ENCODE measurements around the gene KLHL42. TPM values are rescaled to one million over a fixed set of nuclear protein-coding genes. Genes with fewer than 3 reads are reported as not detected.

Gene KLHL42, protein sequence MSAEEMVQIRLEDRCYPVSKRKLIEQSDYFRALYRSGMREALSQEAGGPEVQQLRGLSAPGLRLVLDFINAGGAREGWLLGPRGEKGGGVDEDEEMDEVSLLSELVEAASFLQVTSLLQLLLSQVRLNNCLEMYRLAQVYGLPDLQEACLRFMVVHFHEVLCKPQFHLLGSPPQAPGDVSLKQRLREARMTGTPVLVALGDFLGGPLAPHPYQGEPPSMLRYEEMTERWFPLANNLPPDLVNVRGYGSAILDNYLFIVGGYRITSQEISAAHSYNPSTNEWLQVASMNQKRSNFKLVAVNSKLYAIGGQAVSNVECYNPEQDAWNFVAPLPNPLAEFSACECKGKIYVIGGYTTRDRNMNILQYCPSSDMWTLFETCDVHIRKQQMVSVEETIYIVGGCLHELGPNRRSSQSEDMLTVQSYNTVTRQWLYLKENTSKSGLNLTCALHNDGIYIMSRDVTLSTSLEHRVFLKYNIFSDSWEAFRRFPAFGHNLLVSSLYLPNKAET
- total RNA-seq (2014; rRNA removed; shearing (Covaris generic)) (19.5 and 24.2 TPM in 2 replicates), total RNA-seq (2022) (20.9 and 25.2 TPM in 2 replicates), Bru-seq, nascent RNA (percentile 77 among the genes with signal in this experiment), BruChase-seq, experiment 1, labeled RNA remaining after a 6-hour chase (percentile 74 among the genes with signal in this experiment), BruChase-seq, experiment 2, labeled RNA remaining after a 2-hour chase (percentile 91 among the genes with signal in this experiment)
- long read RNA-seq, full-length matches to known transcripts: 17 of 29 reads
- long read RNA-seq, partial matches to known transcripts: 2 of 29 reads
- long read RNA-seq, other reads (novel, unspliced or antisense): 10 of 29 reads

DNA sequence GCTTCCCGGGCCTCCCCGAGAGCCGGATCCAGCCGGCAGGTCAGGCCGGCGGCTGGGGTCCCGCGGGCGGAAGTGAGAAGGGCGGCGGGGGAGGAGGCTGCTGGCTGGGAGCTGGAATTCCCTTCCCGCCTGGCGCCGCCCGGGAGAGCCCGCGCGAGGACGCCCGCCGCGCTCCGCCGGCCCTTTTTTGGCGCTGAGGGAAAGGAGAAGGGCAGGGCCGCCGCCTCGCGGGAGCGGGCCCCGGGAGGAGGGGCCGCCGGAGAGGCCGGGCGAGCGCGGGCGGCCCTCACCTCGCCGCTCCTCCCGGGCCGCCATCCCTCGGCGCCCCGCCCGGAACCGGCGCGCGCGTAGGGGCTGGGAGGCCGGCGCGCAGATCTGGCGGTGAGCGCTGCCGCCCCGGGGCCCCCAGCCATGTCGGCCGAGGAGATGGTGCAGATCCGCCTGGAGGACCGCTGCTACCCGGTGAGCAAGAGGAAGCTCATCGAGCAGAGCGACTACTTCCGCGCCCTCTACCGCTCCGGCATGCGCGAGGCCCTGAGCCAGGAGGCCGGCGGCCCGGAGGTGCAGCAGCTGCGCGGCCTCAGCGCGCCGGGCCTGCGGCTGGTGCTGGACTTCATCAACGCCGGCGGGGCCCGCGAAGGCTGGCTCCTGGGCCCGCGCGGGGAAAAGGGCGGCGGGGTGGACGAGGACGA is at the start of gene KLHL42, which contains the start of gene MANSC4:
TSS of gene KLHL42 (plus strand) at position 314 of the 692 bp plus-strand sequence. CDS start at position 412, 98 bp downstream.
TSS of gene MANSC4 (minus strand) at position 317 of the 692 bp plus-strand sequence. CDS start 8,960 bp downstream, outside the sequence.
- ChIA-PET CTCF (ENCODE audit: unreplicated experiment) (interaction anchor here (0.6 kb wide), 2 partner anchors 14 to 1270 kb away, joined by 3 read pairs; no protein-coding TSS in a partner anchor), POLR2A (interaction anchor here (0.6 to 2.1 kb wide), 9 partner anchors 9 to 82 kb away, joined by 3 to 9 read pairs (median 3); no protein-coding TSS in a partner anchor)
- Histone ChIP-seq H3K4me1 (ENCODE audit: insufficient read depth, low read length, poor library complexity, severe bottlenecking) (peaks cover 24% of the 10 kb centered on the region), H4K20me1 (ENCODE audit: insufficient read depth, low read length) (no peaks in the 10 kb centered on the region), H2AFZ (ENCODE audit: low read length) (peak within 1 kb of the TSS; percentile 96), H3K27ac (ENCODE audit: low read depth, low read length, poor library complexity, severe bottlenecking) (peak within 1 kb of the TSS; percentile 58), H3K9me2 (ENCODE audit: insufficient read depth, low read length) (no peaks in the 10 kb centered on the region), H3K36me3 (ENCODE audit: insufficient read depth, low read length) (peaks cover 10% of the 10 kb centered on the region; the same call in 1 of the 2 replicates), H3K9me3 (ENCODE audit: low read length) (no peaks in the 10 kb centered on the region), H3K4me3 (ENCODE audit: low read depth, low read length, poor library complexity, severe bottlenecking) (peak within 1 kb of the TSS; percentile 77), H3K4me2 (ENCODE audit: low read length) (peak within 1 kb of the TSS; percentile 83), H3K79me2 (ENCODE audit: insufficient read depth, low read depth, low read length) (peaks cover 25% of the 10 kb centered on the region; the same call in 1 of the 2 replicates)
- TF ChIP-seq, protein P1, sequence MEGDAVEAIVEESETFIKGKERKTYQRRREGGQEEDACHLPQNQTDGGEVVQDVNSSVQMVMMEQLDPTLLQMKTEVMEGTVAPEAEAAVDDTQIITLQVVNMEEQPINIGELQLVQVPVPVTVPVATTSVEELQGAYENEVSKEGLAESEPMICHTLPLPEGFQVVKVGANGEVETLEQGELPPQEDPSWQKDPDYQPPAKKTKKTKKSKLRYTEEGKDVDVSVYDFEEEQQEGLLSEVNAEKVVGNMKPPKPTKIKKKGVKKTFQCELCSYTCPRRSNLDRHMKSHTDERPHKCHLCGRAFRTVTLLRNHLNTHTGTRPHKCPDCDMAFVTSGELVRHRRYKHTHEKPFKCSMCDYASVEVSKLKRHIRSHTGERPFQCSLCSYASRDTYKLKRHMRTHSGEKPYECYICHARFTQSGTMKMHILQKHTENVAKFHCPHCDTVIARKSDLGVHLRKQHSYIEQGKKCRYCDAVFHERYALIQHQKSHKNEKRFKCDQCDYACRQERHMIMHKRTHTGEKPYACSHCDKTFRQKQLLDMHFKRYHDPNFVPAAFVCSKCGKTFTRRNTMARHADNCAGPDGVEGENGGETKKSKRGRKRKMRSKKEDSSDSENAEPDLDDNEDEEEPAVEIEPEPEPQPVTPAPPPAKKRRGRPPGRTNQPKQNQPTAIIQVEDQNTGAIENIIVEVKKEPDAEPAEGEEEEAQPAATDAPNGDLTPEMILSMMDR (conservative IDR thresholded peaks at IDR 0.05; ENCODE audit: low read length): no peak
- no peak for TF ChIP-seq EZH2phosphoT487 (IDR thresholded peaks at IDR 0.05; ENCODE audit: borderline replicate concordance, low read depth, low read length)
- intact Hi-C loops (cut with micrococcal nuclease; ENCODE audit: unreplicated experiment): loop anchor here (2.0 kb wide), 1 partner anchor 69 kb away; the partner anchor contains the start of gene MRPS35
- DNase-seq (ENCODE audit: low spot score): peak; percentile 85
- BruUV-seq (replicated peaks): no TSS peak

DNA sequence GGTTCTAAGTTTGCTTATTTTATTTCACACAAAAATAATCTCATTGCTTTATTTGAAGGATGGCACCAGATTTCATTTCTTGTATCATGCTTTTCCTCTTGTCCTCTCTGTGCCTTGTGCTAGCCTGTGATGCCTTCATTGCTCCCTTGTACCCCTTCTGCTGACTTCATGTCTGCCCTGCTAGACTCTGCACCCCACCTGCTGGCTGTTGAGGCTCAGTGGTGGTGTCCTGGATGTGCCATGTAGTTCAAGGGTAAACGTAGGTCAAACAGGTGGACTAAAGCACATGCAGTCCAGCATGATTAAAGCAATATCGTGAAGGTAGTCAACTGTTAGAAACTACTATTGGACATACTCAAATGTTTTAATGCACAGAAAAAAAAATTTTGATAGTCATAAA is 47.8 kb upstream of the KLHL42 start:
- intact Hi-C loops (cut with micrococcal nuclease; ENCODE audit: unreplicated experiment): loop anchor here (2.0 kb wide), 1 partner anchor 209 kb away; no protein-coding TSS in a partner anchor
- no peak overlapping the region for H3K27ac ChIP-seq (ENCODE audit: low read depth, low read length, poor library complexity, severe bottlenecking)

More for the DNA sequence above, 47.8 kb upstream of the KLHL42 start:
- ChIA-PET POLR2A (interaction anchor here (0.6 to 1.0 kb wide), 4 partner anchors 11 to 95 kb away, joined by 3 read pairs; no protein-coding TSS in a partner anchor), CTCF (ENCODE audit: unreplicated experiment) (no interaction called here)
- H3K9me3 ChIP-seq (ENCODE audit: low read length): no peaks in the 10 kb centered on the region
- no peak overlapping the region for H3K4me2 ChIP-seq (ENCODE audit: low read length)
- H3K4me3 ChIP-seq (ENCODE audit: low read depth, low read length, poor library complexity, severe bottlenecking): no peak overlapping the region
- 0 out of 2 replicates have a peak, but pooled peaks cover 4% of the 10 kb centered on the region for H4K20me1 ChIP-seq (ENCODE audit: insufficient read depth, low read length)
- H2AFZ ChIP-seq (ENCODE audit: low read length): no peak overlapping the region
- no TSS peak for BruUV-seq (replicated peaks)
- peak; percentile 20 for DNase-seq (ENCODE audit: low spot score)
- peaks cover 80% of the 10 kb centered on the region for H3K36me3 ChIP-seq (ENCODE audit: insufficient read depth, low read length)
- H3K9me2 ChIP-seq (ENCODE audit: insufficient read depth, low read length): no peaks in the 10 kb centered on the region
- TF ChIP-seq EZH2phosphoT487 (IDR thresholded peaks at IDR 0.05; ENCODE audit: borderline replicate concordance, low read depth, low read length): no peak
- TF ChIP-seq, protein P1 (conservative IDR thresholded peaks at IDR 0.05; ENCODE audit: low read length): peak; percentile 67
- no peaks in the 10 kb centered on the region for H3K79me2 ChIP-seq (ENCODE audit: insufficient read depth, low read depth, low read length)
- no peaks in the 10 kb centered on the region for H3K4me1 ChIP-seq (ENCODE audit: insufficient read depth, low read length, poor library complexity, severe bottlenecking)
